ENCODE results near the gene ZNF326.

ZNF326 gene

DNA sequence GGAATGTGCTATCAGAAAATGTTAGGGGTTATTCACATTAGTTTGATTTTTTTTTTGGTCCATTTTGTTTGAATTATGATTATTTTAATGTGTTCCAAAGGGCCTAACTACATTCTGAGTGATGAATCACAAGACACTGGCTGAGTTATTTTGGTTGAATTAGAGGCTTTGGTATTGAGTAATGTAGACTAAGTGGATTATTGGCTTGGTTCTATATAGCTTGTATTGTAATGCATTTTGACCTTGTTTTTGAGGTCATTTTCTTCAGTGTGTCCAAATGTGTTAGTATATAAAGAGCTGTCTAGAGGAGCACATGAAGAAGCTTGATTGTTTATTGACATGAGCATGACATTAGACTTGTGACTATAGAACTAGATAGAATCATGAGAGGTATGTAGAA lies 3.4 kb downstream of the ZNF326 start:
- peak; percentile 13 for DNase-seq (ENCODE audit: low read depth)
- H3K4me3 ChIP-seq (replicated peaks; ENCODE audit: low read depth, low read length): no peak overlapping the region
- no peak for TF ChIP-seq CTCF (IDR thresholded peaks at IDR 0.05; ENCODE audit: low read length, missing control alignments)

- no peak for TF ChIP-seq CTCF (IDR thresholded peaks at IDR 0.05; ENCODE audit: low read length, missing control alignments)
- no peak for DNase-seq (ENCODE audit: low read depth)
Measured at GRCh38 chr1:89999208-89999607, 4.3 kb downstream of the ZNF326 start.

GRCh38 chr1:89999628-90000027 lies 4.7 kb downstream of the ZNF326 start:
- no peak overlapping the region for H3K4me3 ChIP-seq (replicated peaks; ENCODE audit: low read depth, low read length)
- DNase-seq (ENCODE audit: low read depth): no peak
- no peak for TF ChIP-seq CTCF (IDR thresholded peaks at IDR 0.05; ENCODE audit: low read length, missing control alignments)

More at GRCh38 chr1:89999208-89999607, 4.3 kb downstream of the ZNF326 start:
- H3K4me3 ChIP-seq (replicated peaks; ENCODE audit: low read depth, low read length): no peak overlapping the region

DNA sequence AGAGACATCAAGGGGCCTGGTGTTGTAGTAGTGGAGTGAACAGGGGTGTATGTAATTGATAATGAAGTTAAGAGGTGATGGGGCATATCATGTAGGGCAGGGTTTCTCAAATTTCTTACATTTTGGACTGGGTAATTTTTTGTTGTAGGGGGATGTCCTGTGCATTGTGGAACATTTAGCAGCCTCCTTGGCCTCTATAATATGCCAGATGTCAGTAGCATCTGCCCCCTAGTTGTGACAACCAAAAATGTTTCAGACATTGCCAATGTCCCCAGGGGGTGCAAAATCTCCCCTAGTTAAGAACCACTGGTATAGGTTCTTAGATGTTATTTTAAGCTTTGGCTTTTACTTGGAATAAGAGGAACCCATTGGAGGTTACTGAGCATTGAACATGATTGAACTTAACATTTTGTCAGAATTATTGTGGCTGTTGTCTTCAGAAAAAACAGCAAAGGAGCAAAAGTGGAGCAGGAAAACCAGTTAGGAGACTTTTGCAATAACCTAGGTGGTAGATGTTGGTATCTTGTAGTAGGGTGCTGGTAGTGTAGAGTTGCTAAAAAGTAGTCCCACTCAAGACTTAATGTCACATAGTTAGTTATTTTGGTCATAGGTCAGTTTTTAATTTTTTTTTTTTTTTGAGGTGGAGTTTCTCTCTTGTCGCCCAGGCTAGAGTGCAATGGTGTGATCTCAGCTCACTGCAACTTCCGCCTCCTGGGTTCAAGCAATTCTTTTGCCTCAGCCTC lies 6.2 kb downstream of the ZNF326 start:
- no peak for TF ChIP-seq CTCF (IDR thresholded peaks at IDR 0.05; ENCODE audit: low read length, missing control alignments)
- H3K4me3 ChIP-seq (replicated peaks; ENCODE audit: low read depth, low read length): no peak overlapping the region
- no peak for DNase-seq (ENCODE audit: low read depth)

GRCh38 chr1:90007979-90008404 lies 13.1 kb downstream of the ZNF326 start:
- TF ChIP-seq CTCF (IDR thresholded peaks at IDR 0.05; ENCODE audit: low read length, missing control alignments): no peak
- H3K4me3 ChIP-seq (replicated peaks; ENCODE audit: low read depth, low read length): no peak overlapping the region
- no peak for DNase-seq (ENCODE audit: low read depth)

- no peak overlapping the region for H3K4me3 ChIP-seq (replicated peaks; ENCODE audit: low read depth, low read length)
- peak; percentile 3 for DNase-seq (ENCODE audit: low read depth)
Measured at GRCh38 chr1:90012300-90012699, 17.4 kb downstream of the ZNF326 start.

More at GRCh38 chr1:90012300-90012699, 17.4 kb downstream of the ZNF326 start:
- no peak for TF ChIP-seq CTCF (IDR thresholded peaks at IDR 0.05; ENCODE audit: low read length, missing control alignments)
